ENCODE measurements around the gene ZNF683.
A peak's percentile ranks its signal among the peaks of the same experiment; 100 is the strongest.
"Not testable (repeated sequence)": the region's sequence is repeated elsewhere in the genome, so short reads cannot be mapped to it uniquely, and the experiment has no call there.

Gene ZNF683

DNA sequence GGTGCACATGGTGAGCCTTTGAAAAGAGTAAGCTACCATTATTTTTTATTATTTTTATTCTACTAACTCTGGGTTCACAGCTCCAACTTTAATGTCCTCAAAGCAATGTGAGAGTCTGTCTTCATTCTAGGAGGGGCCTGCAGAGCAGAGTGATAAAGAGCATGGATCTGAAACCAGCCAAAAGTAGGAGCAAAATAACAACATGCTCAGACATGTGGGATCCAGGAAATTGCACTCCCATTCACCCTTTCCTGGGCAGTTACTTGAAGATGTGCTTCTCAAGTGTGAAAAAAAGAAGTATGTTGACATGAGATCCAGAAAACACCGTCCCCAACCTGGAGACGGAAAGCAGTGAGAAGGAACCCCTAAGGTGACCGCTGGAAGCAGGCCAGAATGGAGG, 29.3 kb upstream of the ZNF683 start:
- TF ChIP-seq GATA1 (IDR thresholded peaks at IDR 0.05; ENCODE audit: low read depth, low read length) (no peak), POLR2A (IDR thresholded peaks at IDR 0.05; ENCODE audit: low read length) (no peak)
- DNase-seq = no peak

GRCh38 chr1:26399034-26399433, 26.5 kb upstream of the ZNF683 start:
- TF ChIP-seq POLR2A (IDR thresholded peaks at IDR 0.05; ENCODE audit: low read length) (no peak), GATA1 (IDR thresholded peaks at IDR 0.05; ENCODE audit: low read depth, low read length) (no peak)
- DNase-seq = no peak

DNA sequence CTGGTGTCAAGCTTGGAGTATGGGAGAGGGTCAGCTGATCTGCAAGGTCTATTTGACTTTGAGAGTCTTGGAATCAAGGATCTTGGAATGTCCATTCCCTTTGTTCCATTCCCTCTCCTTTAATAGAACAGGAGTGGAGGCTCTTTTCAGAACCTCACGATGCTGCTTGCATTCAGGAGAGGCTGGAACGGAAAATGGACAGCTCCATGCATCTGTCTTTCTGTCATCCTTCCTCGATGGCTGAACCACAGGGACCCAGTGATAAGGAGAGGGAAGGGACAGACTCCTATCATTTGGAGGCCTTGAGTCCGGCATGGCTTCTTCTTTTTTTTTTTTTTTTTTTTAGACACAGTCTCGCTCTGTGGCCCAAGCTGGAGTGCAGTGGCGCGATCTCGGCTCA, 23.2 kb upstream of the ZNF683 start:
- TF ChIP-seq POLR2A (IDR thresholded peaks at IDR 0.05; ENCODE audit: low read length) = no peak
- TF ChIP-seq GATA1 (IDR thresholded peaks at IDR 0.05; ENCODE audit: low read depth, low read length) = no peak
- DNase-seq = no peak

GRCh38 chr1:26391450-26391849, 18.9 kb upstream of the ZNF683 start:
- no peak for TF ChIP-seq GATA1 (IDR thresholded peaks at IDR 0.05; ENCODE audit: low read depth, low read length)
- TF ChIP-seq POLR2A (IDR thresholded peaks at IDR 0.05; ENCODE audit: low read length) = no peak
- DNase-seq = peak in 1 of 2 experiments; percentile 77

- DNase-seq = no peak
- TF ChIP-seq POLR2A (IDR thresholded peaks at IDR 0.05; ENCODE audit: low read length) = no peak
Measured at GRCh38 chr1:26389604-26390247, 17.2 kb upstream of the ZNF683 start.

- TF ChIP-seq POLR2A (IDR thresholded peaks at IDR 0.05; ENCODE audit: low read length) = no peak
- TF ChIP-seq GATA1 (IDR thresholded peaks at IDR 0.05; ENCODE audit: low read depth, low read length) = no peak
- DNase-seq = no peak
Measured at GRCh38 chr1:26388791-26389445, 16.4 kb upstream of the ZNF683 start.

GRCh38 chr1:26387447-26387846, 14.9 kb upstream of the ZNF683 start:
- DNase-seq = peak in 1 of 2 experiments; percentile 17
- TF ChIP-seq POLR2A (IDR thresholded peaks at IDR 0.05; ENCODE audit: low read length) (no peak), GATA1 (IDR thresholded peaks at IDR 0.05; ENCODE audit: low read depth, low read length) (no peak)

DNA sequence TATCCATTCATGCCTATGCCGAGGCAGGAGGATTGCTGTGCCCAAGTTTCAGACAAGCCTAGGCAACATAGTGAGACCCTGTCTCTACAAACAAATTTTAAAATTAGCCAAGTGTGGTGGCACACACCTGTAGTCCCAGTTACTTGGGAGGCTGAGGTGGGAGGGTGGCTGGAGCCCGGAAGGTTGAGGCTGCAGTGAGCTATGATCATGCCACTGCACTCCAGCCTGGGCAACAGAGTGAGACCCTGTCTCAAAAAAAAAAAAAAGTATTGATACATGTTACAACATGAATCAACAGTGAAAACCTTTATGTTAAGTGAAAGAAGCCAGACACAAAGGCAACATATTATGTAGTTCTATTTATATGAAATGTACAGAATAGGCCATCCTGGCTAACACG, 12.5 kb upstream of the ZNF683 start:
- DNase-seq = not testable (repeated sequence)

DNA sequence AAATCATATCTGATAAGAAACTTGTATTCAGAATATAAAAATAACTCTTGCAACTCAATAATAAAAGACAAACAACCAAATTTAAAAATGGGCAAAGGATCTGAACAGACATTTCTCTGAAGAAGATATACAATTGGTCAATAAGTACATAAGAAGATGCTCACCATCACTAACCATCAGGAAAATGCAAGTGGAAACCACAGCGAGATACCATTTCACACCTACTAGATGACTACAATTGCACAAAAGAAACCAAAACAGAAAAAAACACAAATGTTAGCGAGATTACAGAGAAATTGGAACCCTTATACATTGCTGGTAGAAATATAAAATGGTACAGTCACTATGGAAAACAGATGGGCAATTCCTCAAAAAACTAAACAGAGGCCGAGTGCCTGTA, 11.5 kb upstream of the ZNF683 start:
- DNase-seq = no peak
- TF ChIP-seq GATA1 (IDR thresholded peaks at IDR 0.05; ENCODE audit: low read depth, low read length) (no peak), POLR2A (IDR thresholded peaks at IDR 0.05; ENCODE audit: low read length) (no peak)

DNA sequence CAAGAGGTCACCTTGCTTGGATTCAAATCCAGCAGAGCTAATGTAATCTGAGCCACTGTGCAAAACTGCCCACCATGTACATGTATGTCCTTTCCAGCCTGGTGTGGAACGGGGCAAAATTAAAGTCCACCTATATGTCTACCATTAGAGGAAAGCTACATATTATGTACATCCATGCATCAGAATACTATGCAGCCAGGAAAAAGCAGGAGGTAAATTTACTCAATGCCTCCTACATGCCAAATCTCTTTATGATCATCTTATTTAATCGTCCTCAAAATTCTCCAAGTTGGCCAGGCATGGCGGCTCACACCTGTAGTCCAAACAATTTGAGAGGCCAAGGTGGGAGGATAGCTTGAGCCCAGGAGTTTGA, 6.3 kb upstream of the ZNF683 start:
- DNase-seq = no peak
- TF ChIP-seq POLR2A (IDR thresholded peaks at IDR 0.05; ENCODE audit: low read length) = no peak
- no peak for TF ChIP-seq GATA1 (IDR thresholded peaks at IDR 0.05; ENCODE audit: low read depth, low read length)

DNA sequence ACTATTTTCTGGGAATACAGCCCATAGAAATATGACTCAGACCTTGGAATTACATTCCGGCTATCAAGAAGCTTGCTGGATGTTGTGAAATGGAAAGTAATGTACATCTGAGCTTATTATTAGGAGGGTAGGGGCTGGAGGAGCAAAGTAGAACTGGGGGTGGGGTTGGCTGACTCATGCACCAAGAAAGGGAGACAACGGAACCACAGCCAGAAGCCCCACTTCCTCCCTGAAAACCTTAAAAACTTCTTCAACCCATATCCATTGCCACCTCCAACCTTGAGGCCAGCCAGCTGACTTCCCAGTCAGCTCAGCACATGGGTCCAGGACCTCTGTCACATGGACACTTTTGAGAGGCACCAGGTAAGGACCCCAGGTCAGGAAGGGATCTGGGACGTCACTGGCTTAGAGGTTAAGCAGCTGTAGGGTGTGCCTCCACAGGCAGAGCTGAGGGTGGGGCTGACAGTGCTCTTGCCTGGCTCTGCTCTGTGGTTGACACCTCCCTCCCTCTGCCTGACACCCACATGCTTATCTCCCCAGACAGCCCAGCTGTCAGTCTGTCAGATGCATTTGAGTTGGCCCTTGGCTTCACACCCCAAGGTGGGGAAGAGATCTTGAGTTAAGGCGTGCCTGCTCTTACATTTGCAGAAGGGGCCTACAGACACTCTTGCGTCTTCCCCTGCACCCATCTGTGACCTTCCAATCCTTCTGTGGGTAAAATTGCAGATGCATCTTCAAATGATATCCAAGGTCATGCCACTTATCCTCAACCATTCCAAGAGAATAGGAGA, 5.7 kb upstream of the ZNF683 start:
- TF ChIP-seq POLR2A (IDR thresholded peaks at IDR 0.05; ENCODE audit: low read length) (peak; percentile 73), GATA1 (IDR thresholded peaks at IDR 0.05; ENCODE audit: low read depth, low read length) (peak; percentile 79)
- peak; percentile 96 to 99 for DNase-seq

DNA sequence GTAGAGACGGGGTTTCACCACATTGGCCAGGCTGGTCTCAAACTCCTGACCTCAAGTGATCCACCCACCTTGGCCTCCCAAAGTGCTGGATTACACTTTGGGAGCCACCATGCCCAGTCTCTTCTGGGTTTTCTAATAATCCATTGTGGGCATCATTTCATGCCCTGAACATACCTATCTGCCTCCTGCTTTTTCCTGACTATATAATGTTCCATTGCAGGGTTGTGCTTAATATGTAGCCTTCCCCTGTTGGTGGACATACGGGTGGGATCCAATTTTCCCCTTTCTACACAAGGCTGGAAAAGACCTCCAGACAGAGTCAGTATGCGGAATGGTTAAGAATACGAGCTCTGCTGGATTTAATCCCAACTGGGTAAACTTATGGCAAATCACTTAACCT, 3.5 kb upstream of the ZNF683 start:
- DNase-seq = no peak
- TF ChIP-seq GATA1 (IDR thresholded peaks at IDR 0.05; ENCODE audit: low read depth, low read length) = no peak
- no peak for TF ChIP-seq POLR2A (IDR thresholded peaks at IDR 0.05; ENCODE audit: low read length)

DNA sequence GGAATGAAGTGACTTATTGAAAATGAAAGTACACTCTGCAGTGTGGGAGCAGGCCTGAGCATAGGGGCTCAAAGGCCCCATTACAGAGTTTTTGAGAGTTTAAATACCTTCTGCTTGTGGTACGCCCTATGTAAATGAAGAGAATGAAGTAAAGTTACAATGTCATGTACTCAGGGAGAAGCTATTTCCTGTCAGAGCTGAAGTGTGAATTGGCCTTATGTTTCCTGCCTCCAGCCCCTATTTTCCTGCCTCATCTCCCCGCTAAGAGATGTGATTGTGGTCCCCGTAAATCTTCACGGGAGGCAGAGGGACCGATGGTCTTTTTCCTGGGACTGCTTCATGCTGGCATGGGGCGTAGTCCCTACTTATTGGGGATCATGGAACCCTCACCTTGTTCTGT, 2.5 kb upstream of the ZNF683 start:
- TF ChIP-seq POLR2A (IDR thresholded peaks at IDR 0.05; ENCODE audit: low read length) (no peak), GATA1 (IDR thresholded peaks at IDR 0.05; ENCODE audit: low read depth, low read length) (no peak)
- DNase-seq = no peak

DNA sequence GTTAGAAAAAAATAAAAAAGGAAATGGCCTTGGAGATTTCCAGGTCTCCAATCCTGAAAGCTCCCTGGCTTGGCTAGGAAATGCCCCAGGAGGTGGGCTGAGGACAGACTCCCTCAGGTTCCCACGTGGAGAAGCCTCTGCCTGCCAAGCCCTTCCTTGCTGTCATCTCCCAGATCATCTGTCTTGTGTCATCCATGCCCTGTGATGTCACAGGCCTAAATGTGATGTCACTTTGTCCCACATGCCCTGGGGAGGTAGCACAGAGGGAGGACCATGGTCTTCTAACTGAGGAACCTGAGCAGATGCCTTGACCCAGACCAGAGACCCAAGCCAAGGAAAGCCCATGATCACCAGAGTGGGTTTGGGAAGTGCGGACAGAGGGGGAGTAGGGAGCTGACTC, 1.8 kb upstream of the ZNF683 start:
- peak in 1 of 2 experiments; percentile 24 for DNase-seq

DNA sequence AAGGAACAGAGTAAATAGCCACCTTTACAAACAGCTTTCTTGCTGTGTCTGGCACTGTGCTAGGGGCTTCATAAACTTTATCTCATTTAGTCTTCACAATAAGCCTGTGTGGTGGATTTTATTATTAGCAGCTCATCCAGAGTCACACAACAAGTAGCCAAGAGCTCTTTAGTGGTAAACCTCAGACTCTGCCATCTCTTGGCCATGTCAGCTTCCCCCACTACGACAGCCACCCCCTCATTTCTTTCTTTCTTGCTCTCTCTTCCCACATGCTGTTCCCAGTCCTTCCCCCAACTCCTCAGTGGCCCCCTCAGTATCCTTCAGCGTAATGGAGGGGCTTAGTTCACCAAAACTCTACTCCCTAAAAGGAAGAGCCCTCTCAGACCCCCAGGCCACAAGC, 1.2 kb upstream of the ZNF683 start:
- DNase-seq = no peak
- TF ChIP-seq POLR2A (IDR thresholded peaks at IDR 0.05; ENCODE audit: low read length) (no peak), GATA1 (IDR thresholded peaks at IDR 0.05; ENCODE audit: low read depth, low read length) (no peak)

Measured in erythroblast (primary cell).